GM21737 (cell line): ENCODE data around the gene CNTLN.
"Not testable (repeated sequence)": the region's sequence is repeated elsewhere in the genome, so short reads cannot be mapped to it uniquely, and the experiment has no call there.

Experiments
- ATAC-seq: cut with Tn5 transposase; IDR thresholded peaks from one replicate; pipeline ENCODE4 v1.9.1; 2021; ENCODE audit warnings: mild to moderate bottlenecking, moderate library complexity; ENCODE audit not compliant: unreplicated experiment

CNTLN gene

GRCh38 chr9:17134396-17135294 is at the start of gene CNTLN:
CNTLN (plus strand) TSS chr9:17135040; CDS start chr9:17135066, 26 bp downstream.
- peak; percentile 70 for ATAC-seq

DNA sequence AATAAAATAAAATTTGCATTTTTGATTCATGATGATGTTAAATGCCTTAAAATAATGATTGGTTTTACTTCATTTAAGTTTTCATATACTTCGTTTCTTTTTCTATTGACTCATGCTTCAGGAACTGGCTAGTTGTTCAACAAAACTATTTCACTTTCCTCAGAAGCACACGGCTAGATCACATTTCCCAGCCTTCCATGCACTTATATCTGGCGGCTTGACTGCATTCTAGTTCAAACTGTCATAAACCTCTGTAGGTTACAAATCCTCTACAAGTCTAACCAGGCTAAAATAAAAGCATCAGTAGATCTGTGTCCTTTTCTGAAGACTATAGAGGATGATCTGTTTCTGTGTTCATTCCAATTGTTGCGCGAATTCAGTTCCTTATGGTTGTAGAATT is 46.3 kb upstream of the CNTLN start:
- no peak for ATAC-seq

GRCh38 chr9:17090041-17090440 is 44.8 kb upstream of the CNTLN start:
- ATAC-seq = no peak

- no peak for ATAC-seq
These were observed 18.4 kb upstream of the CNTLN start for GRCh38 chr9:17116400-17116837.

DNA sequence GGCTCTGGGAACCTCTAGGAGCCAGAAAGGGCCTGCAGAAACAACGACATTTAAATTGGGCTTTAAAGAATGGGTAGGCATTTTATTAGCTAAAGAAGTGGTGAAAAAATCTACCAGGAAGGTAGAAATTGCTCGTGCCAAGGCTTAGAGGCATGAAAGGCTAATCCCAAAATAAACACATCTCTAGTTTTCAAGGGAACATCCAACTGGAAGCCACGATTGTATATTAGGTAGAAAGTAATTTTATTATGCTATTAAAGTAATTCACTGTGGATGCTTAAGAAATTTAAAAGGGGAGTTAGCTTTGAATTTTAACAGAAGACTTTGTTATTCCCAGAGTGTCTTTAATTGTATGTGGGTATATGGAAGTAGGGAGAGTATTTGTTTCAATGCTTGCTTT is 17.5 kb upstream of the CNTLN start:
- ATAC-seq = no peak

DNA sequence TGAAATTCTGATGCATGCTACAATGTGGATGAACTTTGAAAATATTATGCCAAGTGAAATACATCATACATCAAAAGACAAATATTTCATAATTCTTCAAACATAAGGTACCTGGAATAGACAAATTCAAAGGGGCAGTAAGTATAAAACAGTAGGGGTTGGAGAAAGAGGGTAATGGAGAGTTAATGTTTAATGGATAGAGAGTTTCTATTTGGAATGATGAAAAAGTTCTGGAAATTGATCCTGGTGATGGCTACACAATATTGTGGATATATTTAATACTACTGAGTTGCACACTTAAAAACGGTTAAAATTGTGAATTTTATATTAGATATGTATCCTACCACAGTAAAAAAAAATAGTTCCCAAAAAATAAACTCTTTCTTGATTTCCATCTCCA is 14.6 kb upstream of the CNTLN start:
- ATAC-seq = no peak

DNA sequence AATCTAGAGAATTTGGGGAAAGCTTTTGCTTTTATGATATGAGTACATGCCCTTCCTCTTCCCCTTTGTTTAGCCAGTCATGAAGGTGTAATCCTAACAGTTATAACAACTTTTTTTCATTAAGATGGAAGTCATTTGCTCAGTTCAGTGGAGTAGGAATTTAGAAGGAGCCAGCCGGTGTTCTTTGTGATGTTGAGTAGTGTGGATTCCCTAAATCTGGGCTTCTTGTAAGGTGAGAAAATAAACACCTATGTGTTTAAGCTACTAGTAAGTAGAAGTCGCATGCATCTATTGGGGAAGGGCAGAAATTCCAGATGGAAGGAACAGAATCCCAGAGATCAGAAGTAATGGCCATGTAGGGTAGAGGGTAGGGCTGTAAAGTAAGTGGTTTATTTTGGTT is 13.6 kb upstream of the CNTLN start:
- no peak for ATAC-seq

DNA sequence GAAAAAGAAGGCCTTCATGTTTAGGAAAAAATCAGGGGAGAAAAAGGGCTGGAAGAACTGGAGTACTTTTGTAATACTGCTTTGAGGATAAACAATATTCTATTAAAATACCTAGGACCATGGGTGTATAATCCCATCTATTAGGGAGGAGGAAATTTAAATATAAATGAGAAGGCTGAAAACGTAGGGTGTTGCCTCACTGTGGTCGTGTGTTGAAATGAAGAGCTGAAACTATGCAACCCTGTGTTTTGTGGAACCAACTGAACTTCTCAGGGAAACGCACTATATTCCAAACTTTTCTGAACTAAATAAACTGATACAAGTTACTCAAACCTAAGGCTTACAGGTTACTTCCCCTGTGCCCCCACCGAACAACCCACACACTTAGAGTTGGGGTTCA is 4.5 kb upstream of the CNTLN start:
- no peak for ATAC-seq

DNA sequence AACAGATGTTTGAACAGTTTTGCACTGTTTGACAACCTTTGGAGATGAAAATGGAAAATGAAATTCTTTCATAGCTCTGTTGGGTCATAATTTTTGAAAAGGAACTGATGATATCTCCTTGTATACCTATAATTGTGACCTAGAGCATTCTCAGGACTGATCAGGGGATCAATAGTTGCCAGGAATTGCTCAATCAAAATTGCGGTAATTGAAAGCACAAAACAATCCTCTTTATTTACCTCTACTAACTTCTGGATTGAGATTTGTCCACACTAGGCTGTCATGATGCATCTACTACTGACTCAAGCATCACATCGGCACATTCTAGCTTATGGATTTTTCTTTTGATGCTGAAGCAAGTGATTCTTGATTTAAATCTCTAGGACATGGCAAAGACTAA is 4.1 kb upstream of the CNTLN start:
- no peak for ATAC-seq

DNA sequence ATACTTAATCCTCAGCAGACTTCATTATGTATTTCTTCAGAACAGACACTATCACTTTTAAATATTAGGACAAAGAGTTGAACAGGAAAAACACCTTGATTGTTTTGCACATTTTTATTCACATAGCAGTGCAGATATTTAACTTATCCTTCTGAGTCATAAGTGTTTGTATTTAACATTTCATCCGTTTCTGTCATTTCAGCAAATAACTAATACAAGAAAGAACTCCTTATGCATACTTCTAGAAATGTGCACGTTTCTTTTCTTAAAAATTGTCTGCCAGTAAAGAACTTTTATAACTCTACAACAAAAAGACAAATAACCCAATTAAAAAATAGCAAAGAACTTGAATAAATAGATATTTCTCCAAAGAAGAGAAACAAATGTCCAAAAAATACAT is 3.3 kb upstream of the CNTLN start:
- no peak for ATAC-seq

DNA sequence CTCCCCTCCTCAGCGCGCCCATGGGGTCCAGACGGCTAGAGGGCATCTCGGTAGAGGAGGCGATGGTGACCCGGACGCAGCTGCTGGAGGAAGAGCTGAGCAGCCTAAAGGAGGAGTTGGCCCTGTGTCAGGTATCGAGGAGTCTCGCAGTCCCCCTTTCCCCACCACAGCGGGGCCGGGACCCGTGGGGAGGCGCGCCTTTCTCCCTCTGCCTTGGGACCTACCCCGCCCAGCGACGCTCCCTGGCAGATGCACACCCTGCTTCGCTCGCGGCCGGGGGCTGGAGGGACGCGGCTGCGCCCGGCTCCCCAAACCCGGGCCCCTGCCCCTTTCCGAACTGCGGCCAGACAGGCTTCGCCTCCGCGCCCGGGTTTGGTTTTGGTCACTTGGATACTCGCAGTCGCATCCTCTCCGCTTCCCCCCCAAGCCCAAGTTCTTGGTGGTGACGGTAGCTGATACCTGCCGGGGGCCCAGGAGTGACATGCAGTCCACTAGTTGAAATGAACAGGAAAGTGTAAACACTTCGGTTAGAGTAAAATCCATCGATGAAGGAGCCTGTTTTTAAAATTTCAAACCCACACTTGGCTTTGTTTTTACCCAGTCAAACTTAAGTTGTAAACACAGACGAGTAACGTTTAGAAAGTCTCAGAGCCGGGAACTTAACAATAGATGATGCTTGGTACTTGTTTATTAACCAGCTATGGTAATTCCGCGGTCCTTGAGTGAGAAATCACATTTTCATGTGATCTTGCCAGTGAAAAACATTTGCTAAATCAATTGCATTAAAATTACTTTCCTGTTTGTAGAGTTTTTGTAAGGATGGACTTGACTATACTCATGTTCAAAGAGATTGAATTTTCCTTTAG is 688 bp downstream of the CNTLN start:
- peak; percentile 39 for ATAC-seq

- ATAC-seq = no peak
These were observed 2.7 kb downstream of the CNTLN start for GRCh38 chr9:17137566-17137965.

GRCh38 chr9:17138503-17138902 is 3.7 kb downstream of the CNTLN start:
- ATAC-seq = no peak

GRCh38 chr9:17140418-17140817 is 5.6 kb downstream of the CNTLN start:
- ATAC-seq = no peak

DNA sequence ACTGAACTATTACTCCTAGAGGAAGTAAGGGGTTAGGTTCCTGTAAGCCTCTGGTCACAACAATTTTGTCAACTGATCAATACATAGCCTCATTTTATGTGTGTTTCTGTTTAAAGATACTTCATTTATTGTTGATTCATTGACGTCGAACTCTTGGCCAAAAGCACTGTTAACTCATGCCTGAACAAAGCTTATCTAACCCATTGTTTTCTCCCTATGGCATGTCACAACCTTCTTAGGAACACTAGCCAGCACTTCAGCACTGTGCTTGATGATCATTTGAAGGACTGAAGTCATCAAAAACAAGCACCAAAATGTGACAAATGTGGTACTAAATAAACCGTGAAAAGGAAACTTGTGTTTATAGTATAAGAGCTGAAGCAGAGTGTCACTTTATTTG is 13.5 kb downstream of the CNTLN start:
- no peak for ATAC-seq

DNA sequence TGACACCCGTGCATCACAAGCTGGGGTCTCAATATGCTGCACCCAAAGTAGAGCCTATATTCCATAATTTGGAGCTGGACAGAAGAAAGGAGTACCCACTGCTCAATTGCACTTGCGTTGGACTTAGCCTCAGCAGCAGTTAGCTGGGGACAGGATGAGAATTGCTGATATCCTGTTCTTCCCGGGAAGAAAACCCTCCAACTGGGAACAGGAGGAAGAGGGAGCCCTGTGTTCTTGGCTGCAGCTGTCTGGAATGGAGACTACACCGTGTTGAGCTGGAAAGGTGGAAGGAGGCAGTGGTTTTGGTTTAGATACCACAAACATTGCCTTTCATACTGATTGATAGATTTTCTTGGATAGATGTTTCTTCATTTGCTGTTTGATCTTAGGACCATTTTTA is 24.6 kb downstream of the CNTLN start:
- ATAC-seq = no peak

- no peak for ATAC-seq
These were observed 25.5 kb downstream of the CNTLN start for GRCh38 chr9:17160327-17160726.

- ATAC-seq = no peak
These were observed 30.9 kb downstream of the CNTLN start for GRCh38 chr9:17165764-17166163.

DNA sequence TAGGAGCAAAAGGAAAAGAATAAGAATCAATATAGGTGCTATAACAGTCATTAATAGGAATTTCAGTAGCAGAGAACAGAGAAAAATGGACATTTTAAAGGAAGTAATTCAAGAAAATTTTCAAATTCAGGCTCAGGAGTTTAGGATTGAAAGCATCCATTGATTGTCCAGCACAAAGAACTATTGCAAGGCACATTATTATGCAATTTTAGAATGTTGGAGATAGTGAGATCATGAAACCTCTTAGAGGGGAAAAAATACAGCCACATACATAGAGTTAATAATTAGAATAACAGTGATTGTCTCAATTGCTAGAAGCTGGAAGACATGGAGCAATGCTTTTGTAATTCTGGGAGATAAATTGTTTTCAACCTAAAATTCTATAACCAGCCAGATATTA is 31.5 kb downstream of the CNTLN start:
- no peak for ATAC-seq

DNA sequence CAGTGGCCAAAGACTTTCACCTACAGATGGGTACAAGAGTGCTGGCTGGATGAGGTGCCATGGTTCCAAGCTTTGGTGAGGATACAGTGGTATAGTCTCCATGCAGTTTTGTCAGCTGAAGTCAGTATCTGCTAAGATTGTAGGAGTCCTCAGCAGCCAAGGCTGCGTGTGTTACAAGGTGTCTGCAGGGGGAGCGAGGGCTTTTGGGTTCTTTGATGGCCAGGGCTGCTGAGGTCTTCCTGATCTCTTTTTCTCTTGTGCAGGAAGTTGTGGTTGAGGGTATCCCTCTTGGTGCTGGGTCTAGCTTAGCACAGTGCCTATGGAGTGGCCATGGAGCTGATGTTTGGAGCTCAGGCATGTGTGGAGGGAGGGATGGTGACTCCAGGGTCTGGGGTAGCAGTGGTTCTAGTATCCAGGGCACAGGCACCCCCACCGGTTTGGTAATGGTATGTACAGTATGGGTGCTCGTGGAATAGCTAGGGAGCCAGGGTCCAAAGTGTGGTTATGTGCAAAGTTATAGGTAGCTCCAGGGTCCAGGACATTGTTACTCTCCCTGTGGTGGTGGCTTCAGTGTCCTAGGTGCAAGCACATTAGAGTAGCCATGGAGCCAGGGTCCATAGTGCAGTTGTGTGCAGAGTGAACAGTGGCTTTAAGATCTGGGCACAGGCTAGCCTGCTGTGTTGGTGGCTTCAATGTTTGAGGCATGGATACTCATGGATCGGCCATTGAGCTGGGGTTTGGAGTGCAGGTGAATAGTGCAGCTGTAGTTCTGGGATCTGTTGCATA is 36.7 kb downstream of the CNTLN start:
- ATAC-seq = no peak

DNA sequence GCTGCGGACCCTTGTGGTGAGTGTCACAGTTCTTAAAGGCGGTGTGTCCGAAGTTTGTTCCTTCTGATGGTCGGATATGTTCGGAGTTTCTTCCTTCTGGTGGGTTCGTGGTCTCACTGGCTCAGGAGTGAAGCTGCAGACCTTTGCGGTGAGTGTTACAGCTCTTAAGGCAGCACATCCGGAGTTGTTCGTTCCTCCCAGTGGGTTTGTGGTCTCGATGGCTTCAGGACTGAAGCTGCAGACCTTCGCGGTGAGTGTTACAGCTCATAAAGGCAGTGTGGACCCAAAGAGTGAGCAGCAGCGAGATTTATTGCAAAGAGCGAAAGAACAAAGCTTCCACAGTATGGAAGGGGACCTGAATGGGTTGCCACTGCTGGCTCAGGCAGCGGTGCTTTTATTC is 42.7 kb downstream of the CNTLN start:
- not testable (repeated sequence) for ATAC-seq
